GM12878 (cell line): ENCODE data around the gene ELSPBP1. TPM values are rescaled to one million over a fixed set of nuclear protein-coding genes. Genes with fewer than 3 reads are reported as not detected.

Experiments used
- ATAC-seq: fragments of 200-7000 bp; cut with Tn5 transposase; 3 replicates; pipeline ENCODE4 v1.9.1; 2020; ENCODE audit warnings: mild to moderate bottlenecking, moderate library complexity
- BruUV-seq: library from RNA; stranded (reverse); fragments of 400-500 nt; replicated peaks from 2 replicates; lab custom pipeline; 2021; lab: Mats Ljungman, UMichigan
- CTCF ChIA-PET: fragments of 300-600 bp; sonication (Branson Sonifier 250); formaldehyde crosslinking; extraction: SDS; loops from one replicate; lab custom pipeline; 2021; ENCODE audit warnings: inconsistent platforms; lab: Yijun Ruan, JAX
- POLR2A ChIA-PET: fragments of 350-600 bp; formaldehyde crosslinking; extraction: SDS; loops from one replicate; lab custom pipeline; 2021; ENCODE audit warnings: inconsistent platforms; lab: Charles Lee
- RAD21 ChIA-PET: fragments of 300-600 bp; sonication (Branson Sonifier 250); formaldehyde crosslinking; loops from one replicate; lab custom pipeline; 2023; ENCODE audit warnings: antibody characterized with exemption; ENCODE audit not compliant: unreplicated experiment; lab: Charles Lee
- SMC1A ChIA-PET: fragments of 300-600 bp; sonication (Branson Sonifier 250); formaldehyde crosslinking; loops from one replicate; lab custom pipeline; 2023; ENCODE audit not compliant: unreplicated experiment, uncharacterized antibody; lab: Charles Lee
- DNase-seq: peaks from one replicate; pipeline ENCODE4 v3.0.0-alpha.2; 2011; ENCODE audit warnings: low read depth, low spot score
- FAIRE-seq: peaks from 3 replicates; lab custom pipeline; 2011; peaks lifted over from hg19 to GRCh38; lab: Jason Lieb, UNC
- H2AFZ ChIP-seq: 2 replicates; pipeline ENCODE4 v1.6.0; 2011; ENCODE audit warnings: low read depth, low read length, control low read depth; ENCODE audit not compliant: control insufficient read depth
- H3K27ac ChIP-seq: 2 replicates; pipeline ENCODE4 v1.5.1; 2011; ENCODE audit warnings: control low read depth; ENCODE audit not compliant: control insufficient read depth, insufficient read depth
- H3K27me3 ChIP-seq, 2 experiments: replicated peaks in 1 of 2; 2 replicates each; pipeline versions ENCODE4 v1.6.0 to v1.6.1; 2011; ENCODE audit warnings: low read length in 1 of 2; ENCODE audit not compliant: control insufficient read depth in 2 of 2, insufficient read depth in 2 of 2
- H3K36me3 ChIP-seq, 2 experiments: 2 replicates each; pipeline ENCODE4 v1.5.1; 2011; ENCODE audit warnings: low read length in 1 of 2; ENCODE audit not compliant: control insufficient read depth in 2 of 2, insufficient read depth in 2 of 2
- H3K4me1 ChIP-seq: 2 replicates; pipeline ENCODE4 v1.6.1; 2011; ENCODE audit warnings: mild to moderate bottlenecking, low read length, moderate library complexity, mixed read lengths; ENCODE audit not compliant: control insufficient read depth, insufficient read depth
- H3K4me2 ChIP-seq: 2 replicates; pipeline ENCODE4 v1.6.0; 2011; ENCODE audit warnings: control low read depth; ENCODE audit not compliant: control insufficient read depth, insufficient read depth
- H3K4me3 ChIP-seq: fragments of 200-600 bp; sonication (generic); 2 replicates; pipeline ENCODE4 v1.5.1; 2016
- H3K79me2 ChIP-seq: 2 replicates; pipeline ENCODE4 v1.6.0; 2011; ENCODE audit warnings: low read length; ENCODE audit not compliant: control insufficient read depth, insufficient read depth
- H3K9ac ChIP-seq: 2 replicates; pipeline ENCODE4 v1.8.0; 2011; ENCODE audit warnings: low read length, control low read depth, mixed read lengths; ENCODE audit not compliant: control insufficient read depth, insufficient read depth
- H3K9me3 ChIP-seq: replicated peaks from 3 replicates; pipeline ENCODE4 v1.5.1; 2011; ENCODE audit warnings: mild to moderate bottlenecking, low read length; ENCODE audit not compliant: control insufficient read depth, insufficient read depth
- H4K20me1 ChIP-seq: 2 replicates; pipeline ENCODE4 v1.6.0; 2011; ENCODE audit not compliant: control insufficient read depth, insufficient read depth
- CBFB ChIP-seq: IDR thresholded peaks from 2 replicates; pipeline ENCODE4 v1.6.1; 2016; ENCODE audit warnings: antibody characterized with exemption, low read depth
- CHD2 ChIP-seq: IDR thresholded peaks from 2 replicates; pipeline ENCODE4 v1.6.1; 2011; ENCODE audit warnings: low read depth, low read length, improper control_type of control experiment, borderline replicate concordance
- CHD4 ChIP-seq: fragments of 200-600 bp; sonication (generic); IDR thresholded peaks from 2 replicates; pipeline ENCODE4 v1.6.1; 2016; ENCODE audit warnings: mild to moderate bottlenecking
- EP300 ChIP-seq, 2 experiments: fragments of 150-350 bp in 1 of 2; IDR thresholded peaks; 2 replicates each; pipeline ENCODE4 v1.6.1; 2011 to 2012; ENCODE audit warnings: low read depth in 2 of 2, low read length in 2 of 2, borderline replicate concordance in 1 of 2, improper control_type of control experiment in 1 of 2, inconsistent platforms in 1 of 2; ENCODE audit not compliant: control insufficient read depth in 1 of 2
- IKZF1 ChIP-seq: fragments of 450-650 bp; conservative IDR thresholded peaks from 2 replicates; pipeline ENCODE4 v1.6.1; 2017; ENCODE audit warnings: antibody characterized with exemption, mild to moderate bottlenecking
- PKNOX1 ChIP-seq: fragments of 450-650 bp; IDR thresholded peaks from 2 replicates; pipeline ENCODE4 v1.6.1; 2016; ENCODE audit warnings: mild to moderate bottlenecking
- PML ChIP-seq: IDR thresholded peaks from 2 replicates; pipeline ENCODE4 v1.6.1; 2012; ENCODE audit warnings: low read length, inconsistent platforms
- RFX5 ChIP-seq: IDR thresholded peaks from 2 replicates; pipeline ENCODE4 v1.6.1; 2011; ENCODE audit warnings: low read depth, low read length, improper control_type of control experiment
- SREBF1 ChIP-seq: IDR thresholded peaks from 2 replicates; pipeline ENCODE4 v1.6.1; 2012; ENCODE audit warnings: mild to moderate bottlenecking, low read length
- TBL1XR1 ChIP-seq: IDR thresholded peaks from 2 replicates; pipeline ENCODE4 v1.6.1; 2012; ENCODE audit warnings: low read depth, low read length, improper control_type of control experiment
- ZNF217 ChIP-seq: fragments of 450-650 bp; IDR thresholded peaks from 2 replicates; pipeline ENCODE4 v1.6.1; 2017; ENCODE audit warnings: antibody characterized with exemption, mild to moderate bottlenecking
- ZNF622 ChIP-seq: fragments of 450-650 bp; IDR thresholded peaks from 2 replicates; pipeline ENCODE4 v1.6.1; 2017; ENCODE audit warnings: mild to moderate bottlenecking, inconsistent platforms
- ZSCAN29 ChIP-seq: fragments of 450-650 bp; IDR thresholded peaks from 2 replicates; pipeline ENCODE4 v1.6.1; 2017; ENCODE audit warnings: mild to moderate bottlenecking, moderate library complexity
- ZZZ3 ChIP-seq: IDR thresholded peaks from 2 replicates; pipeline ENCODE4 v1.6.1; 2011; ENCODE audit warnings: low read depth; ENCODE audit not compliant: control insufficient read depth, insufficient read length
- WGBS: methylation state at CpG from one replicate; pipeline ENCODE4 v1.1.6; 2016; ENCODE audit warnings: low lambda C conversion rate; ENCODE audit not compliant: insufficient replicate concordance, insufficient coverage; ENCODE audit errors: missing lambda C conversion rate; 5-methylcytosine and 5-hydroxymethylcytosine counted together
- in situ Hi-C: fragments of 300-500 bp; cut with MboI; formaldehyde crosslinking; loops from 9 replicates; pipeline ENCODE4 v1.14.3; 2018; ENCODE audit warnings: mixed read lengths
- intact Hi-C: fragments of 100-400 bp; cut with micrococcal nuclease; formaldehyde crosslinking; loops from one replicate; pipeline ENCODE4 v1.14.2; 2022; ENCODE audit not compliant: unreplicated experiment
- polyA plus RNA-seq, 11 experiments: library from polyadenylated mRNA; depleted of rRNA in 4 of 11; unstranded in 6 of 11; stranded (reverse) in 5 of 11; fragments of >200 nt; fragmentation: Nextera tagmentation in 4 of 11; fragmentation: Illumina TruSeq in 1 of 11; extraction: Ambion mirVana in 4 of 11; extraction: Trizol in 1 of 11; gene quantifications; 1 replicate in 1 of 11; 2 replicates in 10 of 11; pipeline versions ENCODE4 v1.2.1 to v1.2.3, GENCODE V29; 2011 to 2016; ENCODE audit warnings: inconsistent platforms in 2 of 11, missing spikeins in 2 of 11, low read depth in 1 of 11
- total RNA-seq, 4 experiments: library from RNA; depleted of rRNA in 3 of 4; stranded (reverse); fragments of >200 nt in 3 of 4; fragmentation: Illumina TruSeq in 1 of 4; extraction: Trizol in 1 of 4; gene quantifications; 2 replicates each; pipeline versions ENCODE4 v1.2.1 to v1.2.3, GENCODE V29; 2013 to 2021
- TF ChIP-seq, protein P1 (sequence below): IDR thresholded peaks from 2 replicates; pipeline ENCODE4 v1.6.1; 2012; ENCODE audit warnings: low read depth, low read length, improper control_type of control experiment

ELSPBP1 gene
- total and polyA plus RNA-seq, 10 of the 15 experiments (the other 5 are each of a cell fraction or from before 2014, with no cell fraction given) = not detected

- Histone ChIP-seq H3K4me2 (no peak overlapping the region), H3K79me2 (no peaks in the 10 kb centered on the region), H3K27ac (no peak overlapping the region), H2AFZ (no peak overlapping the region), H3K9ac (no peak overlapping the region), H3K36me3 (no peaks in the 10 kb centered on the region), H3K4me3 (no peak overlapping the region), H3K27me3 (no peaks in the 10 kb centered on the region), H4K20me1 (no peaks in the 10 kb centered on the region), H3K4me1 (no peaks in the 10 kb centered on the region), H3K9me3 (no peaks in the 10 kb centered on the region)
- ChIA-PET POLR2A (no interaction called here), SMC1A (no interaction called here), CTCF (no interaction called here), RAD21 (no interaction called here)
- no peak for ATAC-seq
- WGBS = 10% methylated on average over 2 of the region's 3 CpGs
- FAIRE-seq = no peak
- DNase-seq = no peak
- intact Hi-C loops = no loop called here
- in situ Hi-C loops = no loop called here
- no TSS peak for BruUV-seq
- TF ChIP-seq CBFB = no peak
- TF ChIP-seq PKNOX1 = no peak
- TF ChIP-seq IKZF1 = no peak
- no peak for TF ChIP-seq ZNF622
- no peak for TF ChIP-seq CHD2
- TF ChIP-seq TBL1XR1 = no peak
- TF ChIP-seq ZZZ3 = no peak
- TF ChIP-seq EP300 (IDR thresholded peaks at IDR 0.05; ENCODE audit: borderline replicate concordance in 1 of 2, control insufficient read depth in 1 of 2, low read depth in 2 of 2, low read length in 2 of 2) = no peak
- no peak for TF ChIP-seq SREBF1
- TF ChIP-seq RFX5 = no peak
- no peak for TF ChIP-seq PML
- no peak for TF ChIP-seq ZSCAN29
- no peak for TF ChIP-seq CHD4
- TF ChIP-seq, protein P1, sequence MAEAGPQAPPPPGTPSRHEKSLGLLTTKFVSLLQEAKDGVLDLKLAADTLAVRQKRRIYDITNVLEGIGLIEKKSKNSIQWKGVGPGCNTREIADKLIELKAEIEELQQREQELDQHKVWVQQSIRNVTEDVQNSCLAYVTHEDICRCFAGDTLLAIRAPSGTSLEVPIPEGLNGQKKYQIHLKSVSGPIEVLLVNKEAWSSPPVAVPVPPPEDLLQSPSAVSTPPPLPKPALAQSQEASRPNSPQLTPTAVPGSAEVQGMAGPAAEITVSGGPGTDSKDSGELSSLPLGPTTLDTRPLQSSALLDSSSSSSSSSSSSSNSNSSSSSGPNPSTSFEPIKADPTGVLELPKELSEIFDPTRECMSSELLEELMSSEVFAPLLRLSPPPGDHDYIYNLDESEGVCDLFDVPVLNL = no peak
- no peak for TF ChIP-seq ZNF217
These were observed 29.1 kb downstream of the ELSPBP1 start for GRCh38 chr19:48023518-48023917.
